ENCODE results near the gene EIPR1. TPM values are rescaled to one million over a fixed set of nuclear protein-coding genes. Genes with fewer than 3 reads are reported as not detected.
"Not testable (repeated sequence)": the region's sequence is repeated elsewhere in the genome, so short reads cannot be mapped to it uniquely, and the experiment has no call there.

Gene EIPR1
- total RNA-seq, 1 experiment from 2014 or later = 36.9 TPM

DNA sequence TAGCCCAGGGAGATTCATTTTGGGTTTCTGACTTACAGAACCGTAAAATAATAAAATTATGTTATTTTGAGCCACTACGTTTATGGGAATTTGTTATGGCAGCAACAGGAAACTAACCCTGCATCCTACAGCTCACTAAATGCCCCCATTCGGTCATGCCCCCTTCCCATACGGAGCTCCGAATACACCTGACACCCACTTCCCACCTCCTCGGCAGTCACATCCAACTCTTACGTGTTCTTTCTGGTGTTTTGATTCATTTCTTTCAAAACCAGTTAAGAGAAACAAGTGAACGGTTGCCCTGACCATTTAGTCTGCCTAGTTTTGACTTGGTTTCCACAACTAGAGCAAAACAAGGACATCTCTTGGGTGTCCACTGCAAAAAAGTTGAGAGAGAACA is 19.7 kb downstream of the EIPR1 start:
- Histone ChIP-seq H3K4me1 (0 out of 2 replicates have a peak, but pooled peaks cover 5% of the 10 kb centered on the region), H3K27me3 (replicated peaks; ENCODE audit: control insufficient read depth, insufficient read depth, low read length) (no peaks in the 10 kb centered on the region), H3K36me3 (ENCODE audit: control insufficient read depth, insufficient read depth, low read length) (no peaks in the 10 kb centered on the region), H3K9me3 (no peaks in the 10 kb centered on the region), H3K4me3 (ENCODE audit: low read depth, low read length) (no peak overlapping the region)
- intact Hi-C loops (cut with micrococcal nuclease; ENCODE audit: unreplicated experiment) = no loop called here
- no peak for DNase-seq
- ChIA-PET POLR2A (no interaction called here), CTCF (no interaction called here)
- H3K4me1 Mint-ChIP-seq (ENCODE audit: low read depth, unreplicated experiment) = no peaks in the 10 kb centered on the region
- peaks cover 10% of the 10 kb centered on the region for H3K36me3 Mint-ChIP-seq (ENCODE audit: insufficient read depth, unreplicated experiment)
- BruUV-seq (replicated peaks) = no TSS peak
- TF ChIP-seq, protein P1, sequence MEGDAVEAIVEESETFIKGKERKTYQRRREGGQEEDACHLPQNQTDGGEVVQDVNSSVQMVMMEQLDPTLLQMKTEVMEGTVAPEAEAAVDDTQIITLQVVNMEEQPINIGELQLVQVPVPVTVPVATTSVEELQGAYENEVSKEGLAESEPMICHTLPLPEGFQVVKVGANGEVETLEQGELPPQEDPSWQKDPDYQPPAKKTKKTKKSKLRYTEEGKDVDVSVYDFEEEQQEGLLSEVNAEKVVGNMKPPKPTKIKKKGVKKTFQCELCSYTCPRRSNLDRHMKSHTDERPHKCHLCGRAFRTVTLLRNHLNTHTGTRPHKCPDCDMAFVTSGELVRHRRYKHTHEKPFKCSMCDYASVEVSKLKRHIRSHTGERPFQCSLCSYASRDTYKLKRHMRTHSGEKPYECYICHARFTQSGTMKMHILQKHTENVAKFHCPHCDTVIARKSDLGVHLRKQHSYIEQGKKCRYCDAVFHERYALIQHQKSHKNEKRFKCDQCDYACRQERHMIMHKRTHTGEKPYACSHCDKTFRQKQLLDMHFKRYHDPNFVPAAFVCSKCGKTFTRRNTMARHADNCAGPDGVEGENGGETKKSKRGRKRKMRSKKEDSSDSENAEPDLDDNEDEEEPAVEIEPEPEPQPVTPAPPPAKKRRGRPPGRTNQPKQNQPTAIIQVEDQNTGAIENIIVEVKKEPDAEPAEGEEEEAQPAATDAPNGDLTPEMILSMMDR (IDR thresholded peaks at IDR 0.05; ENCODE audit: insufficient read depth in 1 of 2, low read depth in 1 of 2, low read length in 1 of 2, severe bottlenecking in 1 of 2, unreplicated experiment in 1 of 2) = no peak
- H3K27ac Mint-ChIP-seq (ENCODE audit: unreplicated experiment) = no peak overlapping the region
- H3K27me3 Mint-ChIP-seq (ENCODE audit: insufficient read depth, unreplicated experiment) = no peaks in the 10 kb centered on the region
- H3K9me3 Mint-ChIP-seq (ENCODE audit: unreplicated experiment) = no peaks in the 10 kb centered on the region
- no peak overlapping the region for H3K4me3 Mint-ChIP-seq (ENCODE audit: unreplicated experiment)

GRCh38 chr2:3357446-3357845 is 20.2 kb downstream of the EIPR1 start:
- H3K27me3 ChIP-seq (replicated peaks; ENCODE audit: control insufficient read depth, insufficient read depth, low read length); H3K27ac Mint-ChIP-seq (ENCODE audit: unreplicated experiment); H3K36me3 ChIP-seq (ENCODE audit: control insufficient read depth, insufficient read depth, low read length); H3K9me3 ChIP-seq; H3K4me1 ChIP-seq; H3K36me3 Mint-ChIP-seq (ENCODE audit: insufficient read depth, unreplicated experiment); H3K9me3 Mint-ChIP-seq (ENCODE audit: unreplicated experiment); POLR2A ChIA-PET; BruUV-seq (replicated peaks); H3K4me3 Mint-ChIP-seq (ENCODE audit: unreplicated experiment); H3K4me3 ChIP-seq (ENCODE audit: low read depth, low read length); H3K4me1 Mint-ChIP-seq (ENCODE audit: low read depth, unreplicated experiment); intact Hi-C loops (cut with micrococcal nuclease; ENCODE audit: unreplicated experiment); H3K27me3 Mint-ChIP-seq (ENCODE audit: insufficient read depth, unreplicated experiment); CTCF ChIA-PET; DNase-seq: not testable (repeated sequence)

- DNase-seq = no peak
- no peak overlapping the region for H3K4me3 Mint-ChIP-seq (ENCODE audit: unreplicated experiment)
- peaks cover 8% of the 10 kb centered on the region for H3K36me3 Mint-ChIP-seq (ENCODE audit: insufficient read depth, unreplicated experiment)
- H3K9me3 Mint-ChIP-seq (ENCODE audit: unreplicated experiment) = no peaks in the 10 kb centered on the region
- ChIA-PET CTCF (no interaction called here), POLR2A (no interaction called here)
- Histone ChIP-seq H3K9me3 (no peaks in the 10 kb centered on the region), H3K27me3 (replicated peaks; ENCODE audit: control insufficient read depth, insufficient read depth, low read length) (no peaks in the 10 kb centered on the region), H3K4me3 (ENCODE audit: low read depth, low read length) (no peak overlapping the region), H3K4me1 (0 out of 2 replicates have a peak, but pooled peaks cover 5% of the 10 kb centered on the region), H3K36me3 (ENCODE audit: control insufficient read depth, insufficient read depth, low read length) (no peaks in the 10 kb centered on the region; the same call in 1 of the 2 replicates)
- no peaks in the 10 kb centered on the region for H3K27me3 Mint-ChIP-seq (ENCODE audit: insufficient read depth, unreplicated experiment)
- H3K4me1 Mint-ChIP-seq (ENCODE audit: low read depth, unreplicated experiment) = no peaks in the 10 kb centered on the region
- intact Hi-C loops (cut with micrococcal nuclease; ENCODE audit: unreplicated experiment) = no loop called here
- no TSS peak for BruUV-seq (replicated peaks)
- no peak overlapping the region for H3K27ac Mint-ChIP-seq (ENCODE audit: unreplicated experiment)
- TF ChIP-seq, protein P1 (IDR thresholded peaks at IDR 0.05; ENCODE audit: insufficient read depth in 1 of 2, low read depth in 1 of 2, low read length in 1 of 2, severe bottlenecking in 1 of 2, unreplicated experiment in 1 of 2) = no peak
These were observed 20.8 kb downstream of the EIPR1 start for GRCh38 chr2:3356799-3357198.
